HG03066 (cell line): Measurements from ENCODE around the gene C1QTNF1.

ENCODE experiments used
- ATAC-seq: cut with Tn5 transposase; IDR thresholded peaks from one replicate; pipeline ENCODE4 v1.9.1; 2021; ENCODE audit warnings: low read depth; ENCODE audit not compliant: unreplicated experiment

C1QTNF1 gene

DNA sequence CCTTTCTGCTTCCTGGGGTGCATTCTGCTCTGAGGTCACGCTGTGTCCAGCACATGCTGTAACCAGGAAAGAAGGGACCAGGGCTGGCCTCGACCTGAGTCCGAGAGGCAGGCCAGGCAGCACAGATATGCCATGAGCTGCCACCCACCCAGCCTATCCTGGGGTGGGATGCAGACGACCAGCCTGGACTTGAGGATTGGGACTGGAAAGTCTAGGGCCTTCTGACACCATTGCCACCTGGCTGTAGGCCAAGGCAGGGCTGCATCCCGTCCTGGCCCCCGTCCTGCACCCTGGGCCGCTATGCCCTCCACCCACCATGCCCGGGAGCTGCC lies 65.0 kb downstream of the C1QTNF1 start:
- ATAC-seq: no peak

DNA sequence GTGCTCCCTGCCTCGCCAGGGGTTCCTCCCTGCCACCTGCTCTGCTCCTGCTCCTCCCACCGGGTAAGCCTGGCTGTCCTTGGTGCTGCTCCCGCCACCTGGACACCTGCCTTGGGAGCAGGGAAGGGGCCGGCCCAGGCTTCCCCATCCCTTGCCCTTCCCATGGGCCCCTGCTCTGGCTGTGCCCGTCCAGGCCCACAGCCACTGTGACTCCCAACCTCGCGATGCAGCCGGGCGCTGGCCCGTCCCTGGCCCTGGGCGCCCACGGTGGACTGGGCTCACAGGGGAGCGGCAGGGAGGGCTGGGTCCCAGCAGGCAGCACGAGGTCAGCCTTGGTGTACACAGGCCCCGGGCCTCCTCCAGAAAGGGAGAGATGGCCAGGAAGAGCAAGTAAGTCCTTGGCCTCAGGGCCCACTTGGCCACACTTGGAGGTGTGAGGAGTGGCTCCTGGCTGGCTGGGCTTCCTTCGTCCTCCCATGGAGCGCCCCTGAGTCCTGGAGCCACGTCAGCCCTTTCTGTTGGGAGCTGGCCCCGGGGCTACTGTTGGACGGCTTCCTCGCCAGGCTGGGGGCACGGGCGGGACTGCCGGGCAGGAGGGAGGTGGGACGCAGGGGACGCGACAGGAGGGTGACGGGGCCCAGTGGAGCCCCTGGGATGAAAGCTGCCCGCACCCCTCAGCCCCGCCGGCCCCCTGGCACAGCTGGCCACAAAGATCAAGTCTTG lies 65.9 kb downstream of the C1QTNF1 start:
- no peak for ATAC-seq

DNA sequence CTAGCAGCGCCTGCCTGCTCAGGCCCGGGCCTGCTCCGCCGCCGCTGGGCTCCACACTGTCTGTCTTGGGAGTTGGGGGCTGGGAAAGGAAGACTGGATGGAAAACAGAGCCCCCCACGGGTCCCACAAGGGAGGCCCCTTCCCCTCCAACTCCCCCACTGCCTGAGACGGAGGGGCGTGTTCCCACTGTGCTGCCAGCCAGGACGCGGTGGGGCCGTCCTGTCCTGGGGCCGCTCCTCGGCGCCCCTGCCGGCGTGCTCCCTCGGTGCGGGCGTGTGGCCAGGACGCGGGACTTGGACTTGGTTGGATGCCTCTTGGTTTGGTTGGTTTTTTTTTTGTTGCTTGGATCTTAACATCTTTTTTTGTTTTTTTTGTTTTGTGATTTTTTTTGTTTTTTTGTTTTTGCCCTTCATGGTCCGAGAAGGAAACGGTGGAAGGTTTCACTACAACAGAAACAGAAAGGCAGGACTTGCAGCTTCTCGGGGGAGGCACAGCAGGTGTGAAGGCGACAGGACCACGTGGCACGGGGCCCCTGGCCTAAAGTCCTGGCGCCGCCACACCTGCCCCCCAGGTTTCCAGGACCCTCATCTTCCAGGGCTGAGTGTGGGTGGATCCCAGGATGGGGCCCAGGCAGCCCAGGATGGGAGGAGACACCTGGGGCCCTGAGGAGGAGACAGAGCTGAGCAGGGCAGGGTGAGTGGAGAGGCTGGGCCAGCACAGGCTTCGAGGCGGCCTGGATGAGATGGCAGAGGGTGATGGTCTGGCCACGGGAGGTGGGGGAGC lies 66.7 kb downstream of the C1QTNF1 start:
- no peak for ATAC-seq

DNA sequence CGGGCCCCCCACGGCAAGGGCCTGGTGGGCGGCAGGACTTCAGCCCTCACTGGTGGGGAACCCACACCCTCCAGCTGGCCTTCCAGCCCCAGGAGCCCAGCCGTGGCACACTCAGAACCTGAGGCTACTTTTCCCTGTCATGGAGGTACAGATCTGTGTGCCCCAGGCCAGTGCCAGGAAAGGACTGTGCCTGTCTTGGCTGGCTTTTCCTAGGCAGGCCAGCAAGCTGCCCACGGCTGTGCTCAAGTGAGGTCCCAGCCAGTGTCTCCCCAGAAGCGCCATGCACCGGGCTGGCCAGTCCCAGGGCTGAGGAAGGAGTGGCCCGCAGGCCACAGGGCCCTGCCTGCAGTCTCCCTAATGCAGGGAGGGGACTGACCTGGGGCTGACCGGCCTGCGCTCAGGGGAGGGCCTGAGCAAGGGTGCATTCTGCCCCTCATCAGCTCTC lies 67.3 kb downstream of the C1QTNF1 start:
- ATAC-seq: no peak

DNA sequence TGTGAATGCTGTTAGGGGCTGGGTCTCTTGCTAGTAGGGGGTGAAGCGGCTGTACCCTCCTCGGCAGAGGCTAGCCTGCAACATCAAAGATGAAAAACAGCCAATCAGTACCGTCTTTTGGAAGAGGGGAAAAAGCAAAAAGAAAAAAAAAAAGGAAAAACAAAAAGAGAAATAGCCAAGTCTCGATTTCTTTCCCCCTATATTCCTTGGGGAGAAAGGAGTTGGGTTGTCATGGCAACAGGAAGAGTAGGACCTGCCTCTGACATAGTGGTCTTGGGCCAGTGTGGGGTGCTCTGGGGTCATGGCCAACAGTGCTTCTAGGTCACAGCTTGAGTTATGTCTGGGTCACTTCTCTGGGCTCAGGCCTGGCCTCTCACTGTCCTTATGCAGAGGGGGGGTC lies 68.6 kb downstream of the C1QTNF1 start:
- no peak for ATAC-seq

DNA sequence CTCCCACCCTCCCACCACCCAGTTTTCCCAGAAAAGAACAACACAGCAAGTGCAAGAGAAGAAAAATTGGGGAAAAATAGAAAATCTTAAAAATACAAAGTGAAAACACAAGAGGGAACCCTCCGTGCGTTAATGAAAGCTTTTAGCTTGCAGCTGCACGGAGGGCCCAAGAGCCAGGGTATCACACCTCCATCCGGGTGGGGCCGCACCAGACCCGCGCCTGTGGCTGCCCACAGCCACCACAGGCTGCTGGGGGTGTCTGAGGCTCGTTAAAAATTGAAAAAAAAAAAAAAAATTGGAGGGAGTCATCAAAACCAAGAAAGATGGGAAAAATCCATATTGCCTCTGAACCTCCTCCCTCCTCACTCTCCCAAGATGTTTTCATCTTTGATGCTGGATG lies 69.3 kb downstream of the C1QTNF1 start:
- no peak for ATAC-seq

DNA sequence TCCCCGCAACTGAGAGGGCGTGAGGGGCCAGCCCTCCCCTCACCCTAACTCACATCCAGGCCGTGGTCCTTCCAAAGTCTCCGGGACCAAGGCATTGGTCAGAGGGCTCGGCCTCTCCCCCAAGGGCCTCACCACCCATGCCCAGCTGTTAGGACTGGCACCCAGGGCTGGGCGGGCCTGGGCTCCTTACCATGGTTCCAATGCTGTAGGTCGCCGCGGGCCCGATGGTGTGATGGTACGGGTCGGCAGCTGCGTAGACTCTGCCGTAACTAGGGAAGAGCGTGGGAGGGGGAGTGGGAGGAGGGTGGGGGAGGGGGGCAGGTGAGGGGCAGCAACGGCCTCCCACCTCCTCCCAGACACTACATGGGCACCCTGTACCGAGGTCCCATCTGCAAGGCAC lies 70.3 kb downstream of the C1QTNF1 start:
- ATAC-seq: no peak

DNA sequence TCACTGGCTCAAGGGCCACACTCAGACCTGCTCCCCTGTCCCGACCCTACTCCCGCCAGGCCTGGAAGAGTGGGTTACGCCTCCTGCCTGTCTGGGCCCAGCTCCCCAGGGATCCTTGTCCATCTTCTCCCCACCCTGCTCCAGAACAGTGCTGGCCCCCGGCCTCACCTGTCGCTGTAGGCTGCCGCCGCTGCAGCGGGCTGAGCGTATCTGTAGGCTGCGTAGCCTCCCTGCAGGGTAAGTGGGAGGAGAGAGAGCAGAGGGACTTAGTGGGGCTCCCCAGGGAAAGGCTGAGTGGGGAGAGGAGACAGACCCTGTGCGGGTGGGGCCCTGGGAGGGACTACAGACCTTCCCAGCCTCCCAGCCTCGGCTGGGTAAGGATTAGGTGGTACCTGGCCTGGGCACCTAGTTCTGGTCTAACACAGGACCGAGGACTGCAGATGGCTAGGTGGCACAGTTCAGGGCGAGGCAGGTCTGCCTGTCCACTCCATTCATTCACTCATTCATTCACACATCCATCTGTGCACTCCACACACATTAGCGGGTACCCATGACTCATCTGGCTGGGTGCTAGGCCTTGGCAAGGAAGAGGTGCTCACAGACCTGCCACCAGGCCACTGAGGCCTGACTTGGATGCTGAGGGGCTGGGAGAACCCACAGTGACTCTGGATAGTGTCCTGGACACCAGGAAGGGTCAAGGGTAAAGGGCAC lies 71.5 kb downstream of the C1QTNF1 start:
- no peak for ATAC-seq

DNA sequence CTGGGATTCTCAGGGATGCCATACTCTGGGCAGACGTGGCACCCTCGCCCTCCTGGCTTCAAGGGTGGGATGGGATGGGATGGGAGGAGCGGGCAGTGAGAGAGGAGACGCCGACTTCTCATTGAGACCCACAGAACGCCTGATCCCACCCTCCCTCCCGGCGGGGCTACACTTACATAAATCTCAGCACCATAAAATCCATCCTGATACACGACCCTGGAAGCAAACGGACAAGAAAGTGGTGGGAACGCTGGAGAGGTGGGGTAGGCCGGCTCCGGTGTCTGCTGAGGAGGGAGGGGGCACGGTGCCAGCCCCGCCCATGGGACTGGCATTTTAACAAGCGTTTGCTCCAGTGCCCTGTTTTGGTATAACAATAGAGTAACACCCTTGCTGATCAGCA lies 72.5 kb downstream of the C1QTNF1 start:
- ATAC-seq: no peak

DNA sequence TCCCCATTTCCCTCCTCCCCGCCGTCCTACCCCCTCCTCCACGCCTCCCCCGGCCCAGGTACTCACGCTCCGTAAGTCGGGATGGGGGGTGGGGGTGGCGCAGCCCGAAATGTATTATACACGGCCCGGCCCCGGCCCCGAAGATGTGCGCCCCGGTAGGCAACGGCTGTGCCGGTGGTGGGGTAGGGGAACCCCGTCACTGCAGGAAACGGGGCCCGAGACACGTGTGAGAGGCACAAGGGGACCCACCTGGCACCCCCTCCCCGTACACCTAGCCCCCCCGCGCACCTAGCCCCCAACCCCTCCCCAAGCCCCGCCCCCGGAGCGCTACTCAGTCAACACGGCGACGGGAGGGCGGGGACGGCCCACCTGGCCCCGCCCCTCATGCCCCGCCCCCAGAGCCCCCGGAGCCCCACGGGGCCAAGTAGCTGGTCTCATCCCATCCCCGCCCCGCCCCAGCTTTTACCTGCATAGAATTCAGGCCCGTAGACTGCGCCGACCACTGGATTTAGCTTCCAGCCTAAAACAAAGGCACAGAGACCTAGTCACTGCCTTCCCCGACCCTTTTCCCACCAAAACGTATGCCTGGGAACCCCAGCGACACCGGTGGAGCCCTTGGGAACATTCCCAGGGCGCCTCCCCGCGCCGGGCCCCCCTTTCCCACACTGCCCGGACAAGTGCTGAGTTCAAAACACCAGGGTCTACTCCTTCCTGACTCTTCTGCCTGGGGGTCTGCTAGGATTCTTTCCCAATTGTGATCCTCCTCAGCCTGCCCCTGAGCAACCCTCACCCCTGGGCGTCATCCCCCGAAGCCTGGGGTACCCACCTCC lies 73.5 kb downstream of the C1QTNF1 start:
- no peak for ATAC-seq

DNA sequence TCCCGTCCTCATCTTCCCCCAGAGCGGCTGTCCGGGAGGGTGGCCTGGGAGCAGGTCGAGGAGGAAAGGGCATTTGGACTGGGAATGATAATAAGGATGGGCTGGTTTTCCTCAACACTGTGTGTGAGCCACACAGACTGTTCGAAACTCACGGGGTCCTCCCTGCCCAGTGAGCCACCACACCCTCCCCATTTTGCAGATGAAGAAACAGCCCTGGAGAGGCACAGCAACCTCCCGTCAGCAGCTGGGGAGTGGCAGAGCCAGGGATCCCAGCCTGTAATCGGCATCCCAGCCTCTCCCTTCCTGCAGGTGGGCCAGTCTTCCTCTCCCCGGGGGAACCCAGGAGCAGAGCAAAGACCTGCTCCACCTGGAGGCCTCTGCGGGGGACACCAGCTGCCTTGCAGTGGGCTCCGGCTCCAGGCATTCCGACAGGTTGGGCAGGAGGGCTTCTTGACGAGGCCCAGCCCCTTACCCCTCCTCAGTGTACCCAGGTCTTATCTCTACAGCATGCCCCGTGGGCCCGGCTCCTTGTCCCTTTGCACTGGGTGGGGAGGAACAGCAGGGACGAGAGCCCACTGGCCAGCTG lies 74.4 kb downstream of the C1QTNF1 start:
- no peak for ATAC-seq
